ENCODE measurements around the gene BNIP5.

Gene BNIP5

GRCh38 chr6:36358226-36358915 is 21.7 kb upstream of the BNIP5 start:
- no peak for DNase-seq (ENCODE audit: insufficient read length, low spot score)
- TF ChIP-seq, protein P1, sequence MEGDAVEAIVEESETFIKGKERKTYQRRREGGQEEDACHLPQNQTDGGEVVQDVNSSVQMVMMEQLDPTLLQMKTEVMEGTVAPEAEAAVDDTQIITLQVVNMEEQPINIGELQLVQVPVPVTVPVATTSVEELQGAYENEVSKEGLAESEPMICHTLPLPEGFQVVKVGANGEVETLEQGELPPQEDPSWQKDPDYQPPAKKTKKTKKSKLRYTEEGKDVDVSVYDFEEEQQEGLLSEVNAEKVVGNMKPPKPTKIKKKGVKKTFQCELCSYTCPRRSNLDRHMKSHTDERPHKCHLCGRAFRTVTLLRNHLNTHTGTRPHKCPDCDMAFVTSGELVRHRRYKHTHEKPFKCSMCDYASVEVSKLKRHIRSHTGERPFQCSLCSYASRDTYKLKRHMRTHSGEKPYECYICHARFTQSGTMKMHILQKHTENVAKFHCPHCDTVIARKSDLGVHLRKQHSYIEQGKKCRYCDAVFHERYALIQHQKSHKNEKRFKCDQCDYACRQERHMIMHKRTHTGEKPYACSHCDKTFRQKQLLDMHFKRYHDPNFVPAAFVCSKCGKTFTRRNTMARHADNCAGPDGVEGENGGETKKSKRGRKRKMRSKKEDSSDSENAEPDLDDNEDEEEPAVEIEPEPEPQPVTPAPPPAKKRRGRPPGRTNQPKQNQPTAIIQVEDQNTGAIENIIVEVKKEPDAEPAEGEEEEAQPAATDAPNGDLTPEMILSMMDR (IDR thresholded peaks at IDR 0.05; ENCODE audit: insufficient read depth, missing control alignments): no peak
- no peak for FAIRE-seq

DNA sequence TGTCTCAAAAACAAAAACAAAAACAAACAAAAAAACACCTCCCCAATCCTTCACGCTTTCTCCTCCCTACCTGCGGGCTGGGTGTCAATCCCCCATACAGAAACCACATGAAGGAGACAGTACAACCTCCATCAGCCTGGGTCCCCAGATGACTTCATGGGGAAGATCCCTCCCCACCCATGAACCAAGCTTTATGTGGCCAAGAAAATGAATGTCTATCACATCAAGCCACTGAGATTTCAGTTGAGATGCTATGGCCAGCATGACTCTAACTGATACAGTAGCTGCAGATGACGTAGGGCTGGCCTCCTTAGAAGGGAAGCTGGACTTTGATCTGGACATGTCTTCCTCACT is 21.2 kb upstream of the BNIP5 start:
- FAIRE-seq (no peak), DNase-seq (ENCODE audit: insufficient read length, low spot score) (no peak)
- TF ChIP-seq, protein P1 (IDR thresholded peaks at IDR 0.05; ENCODE audit: insufficient read depth, missing control alignments): no peak

DNA sequence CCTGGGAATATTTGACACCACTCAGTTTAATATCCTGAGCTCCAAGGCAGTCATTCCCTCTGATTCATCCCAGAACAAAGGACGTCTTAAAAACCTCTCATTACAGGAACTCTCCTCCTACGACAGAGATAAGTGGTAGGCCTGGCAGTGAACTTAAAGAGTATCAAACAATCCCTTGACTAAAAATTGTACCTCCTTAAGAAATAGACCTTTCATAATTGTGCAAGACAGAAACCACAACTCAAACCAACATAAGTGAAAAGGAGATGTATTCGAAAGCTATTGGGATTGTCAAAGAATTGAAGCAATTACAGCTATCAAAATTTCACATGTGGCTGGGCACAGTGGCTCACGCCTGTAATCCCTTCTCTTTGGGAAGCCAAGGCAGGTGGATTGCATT is 19.1 kb upstream of the BNIP5 start:
- DNase-seq (ENCODE audit: insufficient read length, low spot score) (no peak), FAIRE-seq (no peak)
- TF ChIP-seq, protein P1 (IDR thresholded peaks at IDR 0.05; ENCODE audit: insufficient read depth, missing control alignments): no peak

GRCh38 chr6:36353411-36353915 is 16.8 kb upstream of the BNIP5 start:
- FAIRE-seq (no peak), DNase-seq (ENCODE audit: insufficient read length, low spot score) (no peak)
- TF ChIP-seq, protein P1 (IDR thresholded peaks at IDR 0.05; ENCODE audit: insufficient read depth, missing control alignments): no peak

DNA sequence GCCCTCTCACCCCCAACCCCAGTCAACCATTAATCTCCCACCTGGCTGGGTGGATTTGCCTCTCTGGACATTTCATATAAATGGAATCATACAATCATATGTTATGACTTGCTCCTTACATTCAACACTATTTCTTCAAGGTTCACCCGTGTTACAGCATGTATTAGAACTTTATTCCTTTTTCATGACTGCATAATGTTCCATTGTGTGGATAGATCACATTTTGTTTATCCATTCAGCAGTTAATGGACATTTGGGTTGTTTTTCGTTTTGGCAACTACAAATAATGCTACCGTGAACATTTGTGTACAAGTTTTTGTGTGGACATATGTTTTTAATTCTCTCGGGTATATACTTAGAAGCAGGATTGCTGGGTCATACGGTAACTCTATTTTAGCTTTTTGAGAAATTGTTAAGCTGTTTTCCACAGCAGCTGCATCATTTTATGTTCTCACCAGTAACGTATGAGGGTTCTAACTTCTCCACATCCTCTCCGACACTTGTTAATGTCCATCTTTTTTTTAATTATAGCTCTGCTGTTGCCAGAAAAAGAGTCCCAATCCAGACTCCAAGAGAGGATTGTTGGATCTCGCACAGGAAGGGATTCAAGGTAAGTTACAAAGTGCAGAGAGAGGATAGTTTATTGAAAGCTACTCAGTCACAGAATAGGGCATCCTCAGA is 15.9 kb upstream of the BNIP5 start:
- TF ChIP-seq, protein P1 (IDR thresholded peaks at IDR 0.05; ENCODE audit: insufficient read depth, missing control alignments): no peak
- DNase-seq (ENCODE audit: insufficient read length, low spot score): no peak
- FAIRE-seq: no peak

DNA sequence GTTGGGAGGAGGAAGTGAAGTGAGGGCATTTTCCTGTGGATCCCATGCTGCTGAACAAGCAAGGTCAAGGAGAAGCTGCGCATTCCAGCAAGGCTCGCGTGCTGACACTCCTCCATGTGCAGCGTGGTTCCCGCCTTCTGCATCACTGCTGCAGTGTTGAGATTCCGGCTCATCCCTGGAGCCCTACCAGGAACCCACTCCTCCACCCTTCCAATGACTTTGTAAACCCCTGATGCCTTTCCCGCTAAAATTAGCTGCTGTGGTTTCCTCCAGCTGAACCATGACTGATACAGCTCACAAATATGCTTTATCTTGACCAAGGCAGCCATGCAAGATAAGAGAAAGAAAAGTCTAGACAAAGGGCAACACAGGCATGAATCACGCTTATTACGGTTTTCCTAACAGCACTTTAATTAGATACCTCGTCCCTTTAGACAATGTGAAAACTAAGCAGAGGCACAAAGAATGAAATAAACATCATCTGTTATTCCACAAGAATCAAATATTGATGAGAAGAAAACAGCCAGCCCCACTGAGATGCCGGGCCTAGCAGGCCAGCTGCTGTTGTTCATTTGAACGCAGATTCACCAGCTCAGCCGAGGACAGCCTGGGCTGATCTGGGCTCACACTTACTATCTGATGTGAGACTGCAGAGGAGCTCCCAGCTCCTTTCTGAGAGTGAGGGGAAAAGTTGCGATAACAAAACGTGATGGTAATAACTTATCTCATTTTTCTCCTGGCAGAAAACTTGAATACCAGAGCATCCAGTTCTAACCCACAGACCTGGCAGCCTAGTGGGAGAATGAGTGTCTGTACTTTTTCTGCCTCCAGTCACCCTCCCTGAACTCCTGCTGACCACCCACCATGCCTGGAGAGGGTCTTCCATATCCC is 14.2 kb upstream of the BNIP5 start:
- TF ChIP-seq, protein P1 (IDR thresholded peaks at IDR 0.05; ENCODE audit: insufficient read depth, missing control alignments): no peak
- FAIRE-seq (no peak), DNase-seq (ENCODE audit: insufficient read length, low spot score) (no peak)

Measured in D721Med (cell line).